ENCODE data around the gene ADAM17. TPM values are rescaled to one million over a fixed set of nuclear protein-coding genes. Genes with fewer than 3 reads are reported as not detected.

The ADAM17 gene
- total and polyA plus RNA-seq, 2 of the 13 experiments (the other 11 are each of a cell fraction or from before 2014, with no cell fraction given), result 6.5 to 33.4 TPM

GRCh38 chr2:9595746-9596145 is 40.1 kb upstream of the ADAM17 start:
- no peak overlapping the region for H2AFZ ChIP-seq (ENCODE audit: low read length)
- intact Hi-C loops (cut with micrococcal nuclease; ENCODE audit: unreplicated experiment), result no loop called here
- H3K9ac ChIP-seq (ENCODE audit: insufficient read depth, low read depth, low read length), result no peak overlapping the region
- 80% methylated on average over 2 of the region's 2 CpGs for WGBS (ENCODE audit: low lambda C conversion rate)
- no peaks in the 10 kb centered on the region for H3K27me3 ChIP-seq (ENCODE audit: control insufficient read depth in 1 of 2, insufficient read depth in 2 of 2, low read length in 2 of 2)
- DNase-seq (ENCODE audit: low spot score) (no peak), FAIRE-seq (no peak), ATAC-seq (no peak)
- no peak overlapping the region for H3K4me2 ChIP-seq (ENCODE audit: low read depth, low read length)
- no peak overlapping the region for H3K4me3 ChIP-seq (replicated peaks in 1 of 3; ENCODE audit: insufficient read depth in 1 of 3, low read depth in 2 of 3, low read length in 3 of 3)
- H3K4me1 ChIP-seq (ENCODE audit: insufficient read depth, low read length), result no peaks in the 10 kb centered on the region
- no TSS peak for BruUV-seq (replicated peaks)
- no peak overlapping the region for H3K27ac ChIP-seq (ENCODE audit: extremely low read length, insufficient read depth, low read length)
- in situ Hi-C loops (cut with HindIII; ENCODE audit: extremely low pct_ligation_motif_present, low pct_unique_long_range_greater_than_20kb), result no loop called here
- peaks cover 14% of the 10 kb centered on the region; the same call in 1 of the 2 replicates for H3K9me3 ChIP-seq (ENCODE audit: low read length)
- CTCF ChIA-PET (ENCODE audit: low intra/inter-chr PET ratio, low total read pairs), result no interaction called here
- H3K79me2 ChIP-seq (ENCODE audit: insufficient read depth, low read length), result peaks cover 73% of the 10 kb centered on the region
- H3K36me3 ChIP-seq (replicated peaks in 1 of 2; ENCODE audit: control insufficient read depth in 1 of 2, insufficient read depth in 2 of 2, low read length in 2 of 2), result peaks cover 13 to 48% of the 10 kb centered on the region in 2 experiments
- H4K20me1 ChIP-seq (ENCODE audit: insufficient read depth, low read length), result peaks cover 9% of the 10 kb centered on the region; the same call in 1 of the 2 replicates
- POLR2A ChIA-PET, result interaction anchor here (1.3 to 1.4 kb wide), 2 partner anchors 40 kb away, joined by 4 to 7 read pairs; partner anchors contain the start of gene ADAM17
- no peak for TF ChIP-seq RAD51 (IDR thresholded peaks at IDR 0.05; ENCODE audit: borderline replicate concordance)
- TF ChIP-seq ZNF549 (CRISPR knock-in tag; IDR thresholded peaks at IDR 0.05), result no peak
- TF ChIP-seq, protein P1, sequence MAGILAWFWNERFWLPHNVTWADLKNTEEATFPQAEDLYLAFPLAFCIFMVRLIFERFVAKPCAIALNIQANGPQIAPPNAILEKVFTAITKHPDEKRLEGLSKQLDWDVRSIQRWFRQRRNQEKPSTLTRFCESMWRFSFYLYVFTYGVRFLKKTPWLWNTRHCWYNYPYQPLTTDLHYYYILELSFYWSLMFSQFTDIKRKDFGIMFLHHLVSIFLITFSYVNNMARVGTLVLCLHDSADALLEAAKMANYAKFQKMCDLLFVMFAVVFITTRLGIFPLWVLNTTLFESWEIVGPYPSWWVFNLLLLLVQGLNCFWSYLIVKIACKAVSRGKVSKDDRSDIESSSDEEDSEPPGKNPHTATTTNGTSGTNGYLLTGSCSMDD (CRISPR knock-in tag; IDR thresholded peaks at IDR 0.05), result no peak
- TF ChIP-seq ZNF784 (CRISPR knock-in tag; IDR thresholded peaks at IDR 0.05; ENCODE audit: borderline replicate concordance), result no peak
- TF ChIP-seq, protein P2, sequence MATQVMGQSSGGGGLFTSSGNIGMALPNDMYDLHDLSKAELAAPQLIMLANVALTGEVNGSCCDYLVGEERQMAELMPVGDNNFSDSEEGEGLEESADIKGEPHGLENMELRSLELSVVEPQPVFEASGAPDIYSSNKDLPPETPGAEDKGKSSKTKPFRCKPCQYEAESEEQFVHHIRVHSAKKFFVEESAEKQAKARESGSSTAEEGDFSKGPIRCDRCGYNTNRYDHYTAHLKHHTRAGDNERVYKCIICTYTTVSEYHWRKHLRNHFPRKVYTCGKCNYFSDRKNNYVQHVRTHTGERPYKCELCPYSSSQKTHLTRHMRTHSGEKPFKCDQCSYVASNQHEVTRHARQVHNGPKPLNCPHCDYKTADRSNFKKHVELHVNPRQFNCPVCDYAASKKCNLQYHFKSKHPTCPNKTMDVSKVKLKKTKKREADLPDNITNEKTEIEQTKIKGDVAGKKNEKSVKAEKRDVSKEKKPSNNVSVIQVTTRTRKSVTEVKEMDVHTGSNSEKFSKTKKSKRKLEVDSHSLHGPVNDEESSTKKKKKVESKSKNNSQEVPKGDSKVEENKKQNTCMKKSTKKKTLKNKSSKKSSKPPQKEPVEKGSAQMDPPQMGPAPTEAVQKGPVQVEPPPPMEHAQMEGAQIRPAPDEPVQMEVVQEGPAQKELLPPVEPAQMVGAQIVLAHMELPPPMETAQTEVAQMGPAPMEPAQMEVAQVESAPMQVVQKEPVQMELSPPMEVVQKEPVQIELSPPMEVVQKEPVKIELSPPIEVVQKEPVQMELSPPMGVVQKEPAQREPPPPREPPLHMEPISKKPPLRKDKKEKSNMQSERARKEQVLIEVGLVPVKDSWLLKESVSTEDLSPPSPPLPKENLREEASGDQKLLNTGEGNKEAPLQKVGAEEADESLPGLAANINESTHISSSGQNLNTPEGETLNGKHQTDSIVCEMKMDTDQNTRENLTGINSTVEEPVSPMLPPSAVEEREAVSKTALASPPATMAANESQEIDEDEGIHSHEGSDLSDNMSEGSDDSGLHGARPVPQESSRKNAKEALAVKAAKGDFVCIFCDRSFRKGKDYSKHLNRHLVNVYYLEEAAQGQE (IDR thresholded peaks at IDR 0.05; ENCODE audit: borderline replicate concordance in 1 of 2, low read depth in 1 of 2, low read length in 2 of 2), result no peak
- TF ChIP-seq ZFAT (CRISPR knock-in tag; conservative IDR thresholded peaks at IDR 0.05), result no peak
- TF ChIP-seq, protein P3, sequence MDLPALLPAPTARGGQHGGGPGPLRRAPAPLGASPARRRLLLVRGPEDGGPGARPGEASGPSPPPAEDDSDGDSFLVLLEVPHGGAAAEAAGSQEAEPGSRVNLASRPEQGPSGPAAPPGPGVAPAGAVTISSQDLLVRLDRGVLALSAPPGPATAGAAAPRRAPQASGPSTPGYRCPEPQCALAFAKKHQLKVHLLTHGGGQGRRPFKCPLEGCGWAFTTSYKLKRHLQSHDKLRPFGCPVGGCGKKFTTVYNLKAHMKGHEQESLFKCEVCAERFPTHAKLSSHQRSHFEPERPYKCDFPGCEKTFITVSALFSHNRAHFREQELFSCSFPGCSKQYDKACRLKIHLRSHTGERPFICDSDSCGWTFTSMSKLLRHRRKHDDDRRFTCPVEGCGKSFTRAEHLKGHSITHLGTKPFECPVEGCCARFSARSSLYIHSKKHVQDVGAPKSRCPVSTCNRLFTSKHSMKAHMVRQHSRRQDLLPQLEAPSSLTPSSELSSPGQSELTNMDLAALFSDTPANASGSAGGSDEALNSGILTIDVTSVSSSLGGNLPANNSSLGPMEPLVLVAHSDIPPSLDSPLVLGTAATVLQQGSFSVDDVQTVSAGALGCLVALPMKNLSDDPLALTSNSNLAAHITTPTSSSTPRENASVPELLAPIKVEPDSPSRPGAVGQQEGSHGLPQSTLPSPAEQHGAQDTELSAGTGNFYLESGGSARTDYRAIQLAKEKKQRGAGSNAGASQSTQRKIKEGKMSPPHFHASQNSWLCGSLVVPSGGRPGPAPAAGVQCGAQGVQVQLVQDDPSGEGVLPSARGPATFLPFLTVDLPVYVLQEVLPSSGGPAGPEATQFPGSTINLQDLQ (CRISPR knock-in tag; IDR thresholded peaks at IDR 0.05), result no peak
- TF ChIP-seq, protein P4, sequence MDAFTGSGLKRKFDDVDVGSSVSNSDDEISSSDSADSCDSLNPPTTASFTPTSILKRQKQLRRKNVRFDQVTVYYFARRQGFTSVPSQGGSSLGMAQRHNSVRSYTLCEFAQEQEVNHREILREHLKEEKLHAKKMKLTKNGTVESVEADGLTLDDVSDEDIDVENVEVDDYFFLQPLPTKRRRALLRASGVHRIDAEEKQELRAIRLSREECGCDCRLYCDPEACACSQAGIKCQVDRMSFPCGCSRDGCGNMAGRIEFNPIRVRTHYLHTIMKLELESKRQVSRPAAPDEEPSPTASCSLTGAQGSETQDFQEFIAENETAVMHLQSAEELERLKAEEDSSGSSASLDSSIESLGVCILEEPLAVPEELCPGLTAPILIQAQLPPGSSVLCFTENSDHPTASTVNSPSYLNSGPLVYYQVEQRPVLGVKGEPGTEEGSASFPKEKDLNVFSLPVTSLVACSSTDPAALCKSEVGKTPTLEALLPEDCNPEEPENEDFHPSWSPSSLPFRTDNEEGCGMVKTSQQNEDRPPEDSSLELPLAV (CRISPR knock-in tag; conservative IDR thresholded peaks at IDR 0.05; ENCODE audit: low read depth), result no peak
- TF ChIP-seq ZNF121 (CRISPR knock-in tag; IDR thresholded peaks at IDR 0.05), result no peak
- TF ChIP-seq ELF1 (CRISPR knock-in tag; IDR thresholded peaks at IDR 0.05), result no peak
- TF ChIP-seq ZNF678 (CRISPR knock-in tag; IDR thresholded peaks at IDR 0.05), result no peak
- TF ChIP-seq ZNF44 (CRISPR knock-in tag; IDR thresholded peaks at IDR 0.05), result no peak
- no peak for TF ChIP-seq ZNF891 (CRISPR knock-in tag; IDR thresholded peaks at IDR 0.05)
- TF ChIP-seq, protein P5, sequence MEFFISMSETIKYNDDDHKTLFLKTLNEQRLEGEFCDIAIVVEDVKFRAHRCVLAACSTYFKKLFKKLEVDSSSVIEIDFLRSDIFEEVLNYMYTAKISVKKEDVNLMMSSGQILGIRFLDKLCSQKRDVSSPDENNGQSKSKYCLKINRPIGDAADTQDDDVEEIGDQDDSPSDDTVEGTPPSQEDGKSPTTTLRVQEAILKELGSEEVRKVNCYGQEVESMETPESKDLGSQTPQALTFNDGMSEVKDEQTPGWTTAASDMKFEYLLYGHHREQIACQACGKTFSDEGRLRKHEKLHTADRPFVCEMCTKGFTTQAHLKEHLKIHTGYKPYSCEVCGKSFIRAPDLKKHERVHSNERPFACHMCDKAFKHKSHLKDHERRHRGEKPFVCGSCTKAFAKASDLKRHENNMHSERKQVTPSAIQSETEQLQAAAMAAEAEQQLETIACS (CRISPR knock-in tag; IDR thresholded peaks at IDR 0.05), result no peak
